ENCODE results near the gene RAPGEF2. TPM values are rescaled to one million over a fixed set of nuclear protein-coding genes. Genes with fewer than 3 reads are reported as not detected.
"Not testable (repeated sequence)": the region's sequence is repeated elsewhere in the genome, so short reads cannot be mapped to it uniquely, and the experiment has no call there.

RAPGEF2 gene
- total RNA-seq, 1 experiment from 2014 or later = 10.8 TPM

DNA sequence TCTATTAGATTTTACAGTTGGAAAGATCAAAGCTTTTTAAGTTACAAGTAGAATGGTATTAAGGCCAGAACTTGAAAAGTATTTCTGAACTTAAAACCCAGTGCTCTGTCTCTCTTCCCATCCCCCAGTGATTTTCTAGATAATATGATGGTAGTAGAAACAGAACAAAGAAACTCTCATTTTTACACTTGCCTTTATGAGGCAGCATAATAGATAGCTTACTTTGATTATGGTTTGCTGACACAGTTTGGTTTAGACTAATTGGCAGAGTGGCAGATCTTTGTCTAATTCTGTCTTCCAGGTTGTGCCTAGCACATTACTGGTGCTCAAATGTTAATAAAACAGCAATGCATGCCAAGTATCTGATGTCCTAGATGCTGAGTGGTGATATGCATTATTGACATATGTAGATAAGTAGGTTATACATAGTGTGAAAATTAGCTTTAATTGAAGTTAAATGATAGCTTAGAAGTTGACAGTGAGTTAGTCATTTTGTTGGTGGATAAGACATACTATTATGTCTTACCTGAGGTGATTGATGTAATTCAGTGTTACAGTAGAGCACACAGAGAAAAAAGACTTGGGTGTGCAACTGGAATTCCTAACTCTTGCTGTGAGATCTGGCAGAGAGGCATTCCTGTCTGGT lies 4.3 kb upstream of the RAPGEF2 start:
- DNase-seq (ENCODE audit: low spot score) = no peak

DNA sequence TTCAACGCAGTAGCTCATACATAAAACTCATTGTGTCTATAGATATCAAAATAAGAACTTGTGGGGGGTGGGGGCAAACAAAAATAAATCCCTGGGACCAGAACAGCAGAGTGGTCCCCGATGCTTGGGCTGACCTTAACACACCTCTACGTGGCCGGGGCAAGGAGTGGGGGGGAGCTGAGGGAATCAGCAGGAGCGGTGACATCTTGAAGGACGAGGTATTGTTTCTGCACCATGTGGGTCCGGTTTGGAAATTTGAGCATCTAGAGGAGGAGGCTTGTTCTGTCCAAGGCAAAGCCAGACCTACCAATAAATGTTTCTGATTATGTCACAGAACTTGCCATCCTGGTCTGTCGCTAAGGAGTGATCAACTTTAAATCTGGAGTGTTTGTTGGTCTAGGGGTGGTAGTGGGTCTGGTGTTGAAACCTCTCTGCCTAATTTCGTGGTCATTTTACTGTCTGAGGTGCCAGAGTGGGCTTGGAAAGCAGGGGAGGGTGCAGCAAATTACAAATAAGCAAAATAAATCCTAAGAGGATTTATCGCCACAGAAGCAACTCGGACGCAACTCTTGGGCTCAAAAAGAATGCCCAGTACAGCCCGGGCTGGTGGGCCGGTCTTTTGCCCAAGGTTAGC lies 774 bp upstream of the RAPGEF2 start:
- no peak for DNase-seq (ENCODE audit: low spot score)

DNA sequence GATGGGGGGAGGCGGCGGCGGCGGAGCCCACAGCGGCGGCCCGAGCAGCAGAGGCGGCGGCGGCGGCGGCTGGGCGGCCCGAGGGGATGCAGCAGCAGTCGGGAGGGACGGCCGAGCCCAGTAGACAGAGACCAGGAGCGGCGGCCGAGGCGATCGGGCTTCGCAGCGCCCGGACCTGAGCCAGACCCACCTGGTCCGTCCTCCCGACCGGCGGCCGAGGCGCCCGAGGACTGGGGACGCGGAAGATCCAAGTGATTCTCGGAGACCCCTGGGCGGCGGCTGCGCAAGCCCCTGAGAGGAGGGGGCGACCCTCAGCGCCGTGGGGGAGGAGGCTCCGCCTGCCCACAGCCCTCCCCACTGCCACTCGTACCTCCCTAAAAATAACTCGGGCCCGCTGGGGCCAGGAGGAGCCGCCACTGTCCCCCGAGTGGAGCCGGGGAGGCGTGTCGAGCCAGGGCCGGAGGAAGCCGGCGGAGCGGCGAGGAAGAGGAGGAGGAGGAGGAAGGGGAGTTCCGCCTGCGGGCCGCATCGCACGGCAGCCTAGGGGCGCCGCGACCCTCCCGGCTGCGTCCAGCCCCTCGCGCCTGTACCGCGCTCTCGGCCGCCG lies 608 bp downstream of the RAPGEF2 start:
- DNase-seq (ENCODE audit: low spot score) = peak; percentile 25

DNA sequence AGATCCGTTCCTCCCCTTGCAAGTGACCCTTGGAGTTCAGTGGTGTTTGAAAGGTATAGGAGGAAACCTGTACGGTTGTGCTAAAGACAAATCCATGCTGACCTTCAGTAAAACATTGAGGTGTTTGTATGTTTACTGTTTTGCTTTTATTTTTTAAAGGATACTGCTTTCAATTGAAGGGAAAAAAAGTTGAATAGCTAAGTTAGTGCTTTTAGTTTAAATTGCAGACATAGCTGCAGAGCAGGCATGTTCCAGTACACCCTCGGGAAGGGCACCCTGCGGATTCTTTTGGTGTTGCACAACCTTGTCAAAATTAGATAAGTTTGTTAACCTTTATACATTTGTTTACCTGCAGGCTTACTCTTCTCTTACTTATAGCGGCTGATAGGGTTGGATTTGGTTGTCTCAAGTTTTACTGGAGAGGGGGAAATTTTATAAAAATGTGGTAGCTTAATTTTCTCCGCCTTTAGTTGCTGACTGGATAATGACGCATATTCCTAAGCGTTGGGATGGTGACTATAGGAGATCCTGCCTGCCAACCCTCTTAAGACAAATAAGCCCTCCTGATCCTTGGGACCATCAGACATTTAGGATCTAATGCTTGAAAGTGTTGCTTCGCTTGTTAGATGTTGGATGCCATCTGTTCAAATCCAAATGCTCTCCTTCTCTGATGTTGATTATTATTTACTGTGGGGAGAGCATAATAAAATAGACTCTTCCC lies 2.0 kb downstream of the RAPGEF2 start:
- DNase-seq (ENCODE audit: low spot score) = peak; percentile 56

DNA sequence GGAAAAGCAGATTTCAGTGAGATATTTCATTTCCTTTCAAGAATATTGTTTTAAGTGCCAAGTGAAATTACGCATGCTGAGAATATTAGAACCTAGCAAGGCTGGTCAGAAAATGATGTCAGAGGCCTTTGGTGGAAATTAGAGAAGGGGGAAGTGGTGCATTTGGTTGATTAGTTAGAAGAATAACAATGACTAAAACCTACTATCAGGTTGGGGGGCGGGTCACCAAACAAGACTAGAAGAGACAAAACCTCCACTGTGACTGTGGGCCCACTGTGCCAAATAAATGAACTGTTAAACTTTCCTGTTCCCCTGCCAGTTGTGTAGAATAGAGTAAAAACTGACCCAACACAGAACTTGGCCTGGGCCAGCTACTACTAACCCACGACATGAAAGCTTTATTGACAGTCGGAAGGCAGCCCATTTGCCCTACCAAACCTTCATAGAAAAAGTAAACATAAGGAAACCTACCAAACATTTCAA lies 2.9 kb downstream of the RAPGEF2 start:
- DNase-seq (ENCODE audit: low spot score) = no peak

DNA sequence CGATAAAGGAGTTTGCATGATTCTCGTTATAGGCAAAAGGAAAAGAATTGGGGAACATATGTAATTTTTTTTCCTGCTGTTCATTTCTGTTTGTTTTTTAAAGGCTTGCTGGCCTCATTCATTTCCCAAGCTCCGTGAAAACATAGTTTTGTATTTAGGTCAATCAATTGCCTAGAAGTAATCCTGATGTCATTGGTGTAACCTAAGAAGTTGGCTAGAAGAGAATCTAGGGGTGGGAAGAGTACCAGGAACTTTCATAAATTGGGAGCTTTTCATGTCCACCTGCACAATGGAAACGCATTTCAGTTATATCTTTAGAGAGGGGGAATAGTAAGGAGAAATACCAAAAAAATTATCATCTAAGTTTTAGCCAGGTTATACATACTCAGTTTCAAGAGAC lies 3.8 kb downstream of the RAPGEF2 start:
- DNase-seq (ENCODE audit: low spot score) = no peak

DNA sequence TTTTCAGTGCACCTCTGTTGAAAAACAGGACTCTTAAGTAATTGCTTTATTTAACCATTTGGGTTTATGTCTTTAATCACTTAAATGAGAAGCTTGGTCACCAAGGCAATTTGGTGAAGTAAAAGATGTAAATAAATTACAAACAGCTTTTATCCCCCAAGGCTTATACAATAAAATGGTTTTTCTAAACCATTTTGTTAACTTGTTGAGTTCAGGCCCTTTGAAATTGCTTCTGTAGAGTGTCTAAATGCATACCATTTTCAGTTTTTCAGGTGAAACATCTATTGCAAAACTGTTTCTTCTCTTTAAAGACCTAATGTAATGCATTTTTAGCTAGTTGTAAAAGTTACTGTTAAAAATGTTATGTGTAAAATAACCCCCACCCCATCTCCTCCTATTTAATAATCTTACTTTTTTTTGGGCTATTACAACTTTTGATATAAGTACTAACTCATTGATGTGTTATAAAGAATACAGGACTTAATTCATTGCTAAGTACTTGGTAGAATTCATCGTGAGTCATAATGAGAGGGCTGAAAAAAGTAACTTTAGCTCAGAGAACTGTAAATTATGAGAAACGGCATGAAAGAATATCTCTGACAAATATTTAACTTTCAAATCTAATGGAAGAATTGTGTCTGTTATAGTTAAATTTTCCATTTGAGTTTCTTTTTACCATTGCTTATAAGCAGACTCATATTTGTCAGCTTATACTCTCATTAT lies 4.5 kb downstream of the RAPGEF2 start:
- DNase-seq (ENCODE audit: low spot score) = no peak

DNA sequence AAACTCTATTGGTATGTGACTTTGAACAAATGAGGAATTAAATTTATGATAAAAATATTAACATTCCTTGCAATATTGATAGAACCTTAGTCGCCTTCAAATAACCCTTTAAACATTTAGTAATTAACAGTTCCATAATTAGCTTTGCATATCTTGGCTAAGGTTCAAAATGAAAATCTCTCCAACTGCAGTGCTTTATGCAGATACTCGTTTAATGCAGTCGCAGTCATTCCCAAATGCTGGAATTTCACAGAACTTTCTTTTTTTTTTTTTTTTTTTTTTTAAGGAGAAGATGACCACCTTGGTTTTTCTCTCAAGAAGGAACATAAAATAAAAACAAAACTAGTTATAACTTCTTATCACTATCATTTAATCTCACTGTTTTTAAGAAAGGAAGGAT lies 5.2 kb downstream of the RAPGEF2 start:
- no peak for DNase-seq (ENCODE audit: low spot score)

DNA sequence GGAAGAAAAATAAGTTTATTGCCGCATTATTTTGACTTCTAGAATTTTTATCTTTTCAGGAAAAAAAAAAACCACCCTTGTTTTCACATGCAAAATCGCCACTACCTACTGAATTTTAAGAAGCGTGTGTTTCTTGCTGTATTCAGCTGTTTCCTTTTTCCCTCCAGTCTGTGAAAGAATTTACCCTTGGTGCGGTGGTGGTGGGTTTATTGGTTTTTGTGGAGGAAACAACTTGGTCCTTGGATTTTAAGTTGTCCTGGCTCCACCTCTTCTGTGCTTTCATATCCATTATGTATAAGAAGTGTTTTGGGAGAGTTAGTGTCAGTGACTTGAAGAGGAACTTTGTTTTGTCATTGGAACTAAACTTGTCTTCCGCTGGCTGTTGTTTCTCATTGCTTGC lies 8.1 kb downstream of the RAPGEF2 start:
- no peak for DNase-seq (ENCODE audit: low spot score)

DNA sequence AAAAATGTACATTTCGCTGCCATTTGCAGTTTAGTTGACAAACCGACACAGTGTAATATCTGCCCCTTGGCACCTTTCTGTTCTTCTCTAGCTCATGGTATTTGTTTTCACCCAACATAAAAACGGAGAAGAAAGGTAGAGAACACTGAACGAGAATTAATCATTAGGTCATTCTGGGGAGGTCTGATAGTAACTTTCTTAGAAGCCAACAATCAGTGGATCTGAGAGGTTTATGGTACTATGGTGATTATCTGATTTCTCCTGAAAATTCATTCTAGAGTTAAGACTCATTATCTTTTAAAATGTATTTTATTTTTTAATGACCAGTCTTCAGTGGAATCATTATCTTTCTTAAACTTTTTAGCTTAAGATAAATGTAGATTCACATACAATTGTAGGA lies 8.5 kb downstream of the RAPGEF2 start:
- DNase-seq (ENCODE audit: low spot score) = no peak

DNA sequence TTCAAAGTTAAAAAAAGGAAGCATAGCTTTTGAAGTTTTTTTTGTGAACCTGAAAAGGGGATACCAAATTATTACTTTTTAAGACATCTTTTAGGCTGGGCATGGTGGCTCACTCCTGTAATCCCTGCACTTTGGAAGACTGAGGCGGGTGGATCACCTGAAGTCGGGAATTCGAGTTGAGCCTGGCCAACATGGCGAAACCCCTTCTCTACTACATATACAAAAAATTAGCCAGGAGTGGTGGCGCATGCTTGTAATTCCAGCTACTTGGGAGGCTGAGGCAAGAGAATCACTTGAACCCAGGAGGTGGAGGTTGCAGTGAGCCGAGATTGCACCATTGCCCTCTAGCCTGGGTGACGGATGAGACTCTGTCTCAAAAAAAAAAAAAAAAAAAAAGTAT lies 10.5 kb downstream of the RAPGEF2 start:
- DNase-seq (ENCODE audit: low spot score) = not testable (repeated sequence)

DNA sequence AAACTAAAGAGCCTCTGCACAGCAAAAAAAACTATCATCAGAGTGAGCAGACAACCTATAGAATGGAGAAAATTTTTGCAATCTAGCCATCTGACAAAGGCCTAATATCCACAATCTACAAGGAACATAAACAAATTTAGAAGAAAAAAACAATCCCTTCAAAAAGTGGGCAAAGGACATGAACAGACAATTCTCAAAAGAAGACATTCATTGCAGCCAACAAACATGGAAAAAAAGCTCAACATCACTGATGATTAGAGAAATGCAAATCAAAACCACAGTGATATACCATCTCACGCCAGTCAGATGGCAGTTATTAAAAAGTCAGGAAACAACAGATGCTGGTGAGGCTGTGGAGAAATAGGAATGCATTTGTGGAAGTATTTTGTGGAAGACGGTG lies 13.2 kb downstream of the RAPGEF2 start:
- DNase-seq (ENCODE audit: low spot score) = not testable (repeated sequence)

DNA sequence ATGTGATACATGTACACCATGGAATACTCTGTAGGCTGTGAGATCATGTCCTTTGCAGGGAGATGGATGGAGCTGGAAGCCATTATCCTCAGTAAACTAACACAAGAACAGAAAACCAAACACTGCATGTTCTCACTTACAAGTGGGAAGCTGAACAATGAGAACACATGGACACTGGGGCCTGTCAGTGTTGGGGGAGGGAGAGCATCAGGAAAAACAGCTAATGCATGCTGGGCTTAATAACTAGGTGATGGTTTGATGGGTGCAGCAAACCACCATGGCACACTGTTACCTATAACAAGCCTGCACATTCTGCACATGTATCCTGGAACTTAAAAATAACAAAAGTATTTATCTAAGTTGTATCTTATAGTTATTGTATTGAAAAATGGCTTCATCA lies 13.8 kb downstream of the RAPGEF2 start:
- not testable (repeated sequence) for DNase-seq (ENCODE audit: low spot score)

DNA sequence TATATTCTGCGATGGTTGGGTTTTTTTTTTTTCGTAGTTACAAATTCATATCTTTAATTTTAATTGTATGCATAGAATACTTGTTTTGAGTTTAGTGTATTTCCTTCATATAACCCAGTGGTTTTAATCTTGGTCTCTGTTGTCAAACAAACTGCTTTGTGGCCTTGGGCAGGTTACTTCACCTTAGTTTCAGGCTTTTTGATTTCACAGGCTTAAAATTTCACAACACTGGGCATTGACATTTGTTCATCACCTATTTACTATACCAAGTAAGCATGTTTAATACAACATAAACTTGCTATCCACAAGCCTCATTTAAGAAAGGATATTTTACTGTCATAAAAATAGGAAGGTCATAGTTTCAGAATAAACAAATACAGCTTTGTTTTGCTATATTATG lies 14.7 kb downstream of the RAPGEF2 start:
- no peak for DNase-seq (ENCODE audit: low spot score)

DNA sequence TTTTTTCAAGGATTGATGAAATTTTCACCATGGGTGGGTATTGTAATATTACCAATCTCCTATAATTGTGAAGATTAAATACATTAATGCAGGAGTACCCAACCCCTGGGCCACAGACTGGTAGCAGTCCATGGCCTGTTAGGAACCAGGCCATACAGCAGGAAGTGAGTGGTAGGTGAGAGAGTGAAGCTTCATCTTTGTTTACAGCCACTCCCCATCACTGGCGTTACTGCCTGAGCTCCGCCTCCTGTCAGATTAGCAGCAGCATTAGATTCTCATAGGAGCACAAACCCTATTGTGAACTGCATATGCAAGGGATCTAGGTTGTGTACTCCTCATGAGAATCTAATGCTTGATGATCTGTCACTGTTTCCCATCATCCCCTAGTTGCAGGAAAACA lies 15.1 kb downstream of the RAPGEF2 start:
- no peak for DNase-seq (ENCODE audit: low spot score)

DNA sequence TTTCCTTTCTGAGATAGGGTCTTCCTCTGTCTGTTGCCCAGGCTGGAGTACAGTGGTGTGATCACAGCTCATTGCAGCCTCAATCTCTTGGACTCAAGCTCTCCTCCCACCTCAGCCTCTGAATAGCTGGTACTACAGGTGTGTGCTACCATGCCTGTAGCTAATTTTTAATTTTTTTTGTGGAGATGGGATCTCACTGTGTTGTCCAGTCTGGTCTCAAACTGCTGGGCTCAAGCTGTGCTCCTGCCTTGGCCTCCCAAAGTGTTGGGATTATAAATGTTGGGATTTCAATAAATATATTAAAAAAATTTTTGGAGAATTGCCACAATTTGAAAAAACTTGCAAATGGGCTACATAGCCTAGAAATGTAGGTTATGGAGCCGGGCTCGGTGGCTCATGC lies 18.5 kb downstream of the RAPGEF2 start:
- no peak for DNase-seq (ENCODE audit: low spot score)

DNA sequence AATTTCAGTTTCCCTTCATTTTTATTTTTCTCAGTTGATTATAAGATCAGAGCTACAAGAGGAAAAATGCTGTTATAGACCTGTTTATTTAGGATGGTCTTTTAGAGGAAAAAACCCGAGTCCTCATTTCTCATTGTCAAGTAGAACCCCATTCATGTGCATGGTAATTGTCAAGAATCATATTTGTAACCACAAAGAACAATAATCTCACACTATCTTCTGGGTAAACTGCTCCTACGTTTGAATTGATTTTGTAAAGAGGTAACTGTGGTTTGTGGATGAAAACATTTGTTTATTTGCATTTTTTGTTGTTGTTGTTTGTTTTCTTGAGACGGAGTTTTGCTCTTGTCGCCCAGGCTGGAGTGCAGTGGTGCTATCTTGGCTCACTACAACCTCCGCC lies 23.8 kb downstream of the RAPGEF2 start:
- no peak for DNase-seq (ENCODE audit: low spot score)

DNA sequence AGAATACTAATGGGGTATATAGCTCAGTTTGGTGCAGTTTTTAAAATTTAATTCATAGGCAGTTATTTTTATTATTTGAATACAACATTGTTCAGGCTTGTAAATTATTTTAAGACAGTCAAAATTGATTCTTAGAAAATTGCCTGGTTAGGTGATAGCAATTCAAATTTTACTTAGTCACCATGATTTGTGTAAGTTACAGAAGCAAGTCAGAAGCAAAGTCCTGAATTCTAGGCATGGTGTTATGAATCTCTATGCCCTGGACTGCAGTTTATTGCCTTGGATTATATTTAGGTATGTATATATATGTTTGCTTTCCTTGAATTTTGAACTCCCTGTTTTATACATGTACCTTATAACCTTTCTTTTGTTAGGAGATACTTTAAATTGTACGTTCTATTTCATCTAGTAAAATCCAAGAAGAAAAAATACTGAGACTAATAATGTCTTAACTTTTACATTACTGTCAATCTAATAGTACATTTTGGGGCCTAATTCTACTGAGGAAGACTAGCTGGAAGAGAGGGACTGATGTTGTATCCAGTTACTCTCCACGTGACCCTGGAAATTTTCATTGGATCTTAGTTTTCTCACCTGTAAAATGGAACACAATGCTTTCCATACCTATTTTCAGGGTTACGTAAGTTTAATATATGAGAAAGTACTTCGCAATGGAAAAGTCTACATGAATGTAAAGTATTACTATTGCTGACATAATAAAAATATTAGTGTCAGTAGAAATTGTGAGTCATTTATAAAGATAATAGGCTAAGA lies 25.1 kb downstream of the RAPGEF2 start:
- DNase-seq (ENCODE audit: low spot score) = no peak

DNA sequence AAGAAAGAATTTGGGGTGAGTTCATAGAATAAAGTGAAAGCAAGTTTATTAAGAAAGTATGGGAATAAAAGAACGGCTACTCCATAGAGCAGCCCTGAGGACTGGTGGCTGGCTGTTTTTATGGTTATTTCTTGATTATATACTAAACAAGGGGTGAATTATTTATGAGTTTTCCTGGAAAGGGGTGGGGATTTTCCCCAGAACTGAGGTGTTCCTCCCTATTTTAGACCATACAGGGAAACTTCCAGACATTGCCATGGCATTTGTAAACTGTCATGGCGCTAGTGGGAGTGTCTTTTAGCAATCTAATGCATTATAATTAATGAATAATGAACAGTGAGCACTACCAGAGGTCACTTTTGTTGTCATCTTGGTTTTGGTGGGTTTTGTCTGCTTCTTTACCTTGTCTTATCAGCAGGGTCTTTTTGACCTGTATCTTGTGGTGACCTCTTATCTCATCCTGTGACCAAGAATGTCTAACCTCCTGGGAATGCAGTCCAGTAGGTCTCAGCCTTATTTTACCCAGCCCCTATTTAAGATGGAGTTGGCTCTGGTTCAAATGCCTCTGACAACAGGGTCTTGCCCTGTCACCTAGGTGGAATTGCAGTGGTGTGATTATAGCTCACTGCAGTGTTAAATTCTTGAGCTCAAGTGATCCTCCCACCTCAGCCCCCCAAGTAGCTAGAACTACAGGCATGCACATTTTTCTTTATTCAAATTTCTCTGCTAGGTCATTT lies 27.1 kb downstream of the RAPGEF2 start:
- DNase-seq (ENCODE audit: low spot score) = no peak

DNA sequence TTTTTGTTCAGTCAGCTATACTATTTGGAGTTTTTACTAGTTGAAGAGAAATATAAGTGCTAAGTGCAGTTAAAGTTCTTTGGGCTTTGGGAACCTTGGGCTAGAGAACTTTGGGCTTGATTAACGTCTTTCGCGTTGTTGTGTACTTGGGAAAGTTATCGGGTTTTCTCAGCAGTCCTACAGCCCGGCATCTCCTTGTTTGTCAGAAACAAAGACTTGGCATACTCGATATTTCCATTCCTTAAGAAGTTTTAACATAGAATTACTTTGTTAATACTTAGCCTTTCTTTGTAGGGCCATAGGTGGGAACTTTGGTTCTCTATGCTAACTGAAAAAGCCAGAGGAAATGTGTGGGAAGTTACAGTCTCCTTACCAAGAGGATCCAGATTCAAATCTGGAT lies 28.7 kb downstream of the RAPGEF2 start:
- no peak for DNase-seq (ENCODE audit: low spot score)
